GM11168 (cell line): ENCODE results near the gene TIAL1.
"Not testable (repeated sequence)": the region's sequence is repeated elsewhere in the genome, so short reads cannot be mapped to it uniquely, and the experiment has no call there.

Experiments used
- in situ Hi-C: fragments of 300-500 bp; cut with MboI; formaldehyde crosslinking; loops from one replicate; pipeline ENCODE4 v1.12.0; 2022; ENCODE audit warnings: low sequenced_read_pairs; ENCODE audit not compliant: unreplicated experiment

TIAL1 gene

GRCh38 chr10:119616882-119617570, 20.3 kb upstream of the TIAL1 start:
- in situ Hi-C loops, result no loop called here

DNA sequence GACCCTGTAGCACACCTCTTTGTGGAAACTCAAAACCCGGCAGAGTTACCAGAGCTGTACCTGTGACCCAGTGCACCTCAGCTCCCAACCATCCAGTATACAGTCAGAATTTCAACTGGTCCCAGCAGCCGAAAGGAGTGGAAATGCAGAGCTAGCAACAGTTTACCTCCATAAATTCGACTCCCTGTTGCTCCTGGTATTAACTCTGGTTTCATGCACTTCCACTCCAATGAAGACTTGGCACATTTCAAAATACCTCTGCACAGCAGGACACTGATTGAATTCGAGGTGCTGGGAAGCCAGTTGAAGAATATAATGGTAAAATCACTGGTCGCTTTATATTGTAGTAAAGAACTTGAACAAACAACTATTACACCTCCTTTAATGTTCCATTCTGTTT, 17.9 kb upstream of the TIAL1 start:
- in situ Hi-C loops, result no loop called here

DNA sequence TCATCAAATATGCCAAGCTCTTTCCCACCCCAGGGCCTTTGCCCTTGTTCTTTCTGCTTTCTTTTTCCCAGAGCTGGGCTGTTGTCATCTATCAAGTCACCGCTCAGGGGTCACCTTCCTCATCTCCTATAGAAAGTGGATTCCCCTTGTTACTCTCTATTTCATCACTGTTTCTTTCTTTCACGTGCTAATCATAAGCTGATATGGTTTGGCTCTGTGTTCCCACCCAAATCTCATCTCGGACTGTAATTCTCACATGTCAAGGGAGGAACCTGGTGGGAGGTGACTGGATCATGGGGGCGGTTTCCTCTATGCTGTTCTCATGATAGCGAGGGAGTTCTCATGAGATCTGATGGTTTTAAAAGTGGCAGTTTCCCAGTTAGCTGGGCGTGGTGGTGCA, 17.0 kb upstream of the TIAL1 start:
- in situ Hi-C loops, result no loop called here

DNA sequence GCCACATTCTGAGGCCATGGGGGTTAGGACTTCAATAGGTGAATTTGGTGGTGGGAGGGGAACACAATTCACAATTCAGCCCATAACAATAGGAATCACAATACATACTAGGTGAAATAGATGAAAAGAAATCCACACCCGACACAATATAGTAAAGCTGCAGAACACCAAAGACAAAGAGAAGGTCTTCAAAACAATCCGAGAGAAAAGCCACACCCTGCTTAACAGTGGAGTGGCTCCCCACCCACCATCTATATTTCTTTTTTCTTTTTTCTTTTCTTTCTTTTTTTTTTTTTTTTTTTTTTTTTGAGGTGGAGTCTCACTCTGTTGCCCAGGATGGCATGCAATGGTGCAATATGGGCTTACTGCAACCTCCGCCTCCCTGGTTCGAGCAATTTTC, 14.7 kb upstream of the TIAL1 start:
- in situ Hi-C loops, result no loop called here

GRCh38 chr10:119609516-119609915, 12.8 kb upstream of the TIAL1 start:
- in situ Hi-C loops, result no loop called here

DNA sequence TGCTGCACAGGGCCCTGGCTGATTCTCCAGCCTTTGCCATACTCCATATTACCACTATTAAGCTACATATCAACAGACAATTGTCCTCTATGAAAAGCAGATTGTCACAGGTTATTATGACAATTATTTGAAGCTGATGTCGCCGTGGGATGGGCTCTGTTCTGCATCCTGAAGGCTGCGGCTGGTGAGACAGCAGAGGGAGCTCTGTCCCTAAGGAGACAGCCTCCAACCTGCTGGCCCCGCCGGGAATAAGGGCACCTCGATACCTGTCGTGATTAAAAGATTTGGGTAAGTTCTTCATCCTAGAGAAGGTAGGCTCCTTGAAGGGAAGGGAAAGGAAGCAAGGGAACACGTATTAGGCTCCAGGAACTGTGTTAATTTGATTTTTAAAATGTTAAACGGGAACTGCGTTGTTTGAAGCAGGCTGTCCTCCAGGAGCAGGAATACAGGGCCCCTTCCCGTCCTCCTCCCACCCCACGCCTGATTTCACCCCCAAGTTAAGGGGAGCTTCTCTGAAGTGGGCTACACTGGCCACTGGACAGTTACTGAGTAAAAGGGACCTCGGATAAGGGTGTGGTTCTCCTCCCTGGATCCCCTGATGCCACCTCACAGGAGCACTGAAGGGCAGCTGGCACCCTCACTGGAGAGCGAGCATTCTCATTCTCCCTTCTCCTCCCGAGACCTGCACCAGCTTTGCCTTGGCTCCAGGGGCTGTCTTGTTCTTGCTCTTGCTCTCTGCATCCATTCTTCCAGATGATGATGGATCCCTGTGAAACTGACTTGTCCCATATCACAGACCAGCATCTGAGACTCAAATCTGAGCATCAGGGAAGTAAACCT, 11.8 kb upstream of the TIAL1 start:
- in situ Hi-C loops, result no loop called here

GRCh38 chr10:119604468-119604867, 7.7 kb upstream of the TIAL1 start:
- in situ Hi-C loops, result no loop called here

DNA sequence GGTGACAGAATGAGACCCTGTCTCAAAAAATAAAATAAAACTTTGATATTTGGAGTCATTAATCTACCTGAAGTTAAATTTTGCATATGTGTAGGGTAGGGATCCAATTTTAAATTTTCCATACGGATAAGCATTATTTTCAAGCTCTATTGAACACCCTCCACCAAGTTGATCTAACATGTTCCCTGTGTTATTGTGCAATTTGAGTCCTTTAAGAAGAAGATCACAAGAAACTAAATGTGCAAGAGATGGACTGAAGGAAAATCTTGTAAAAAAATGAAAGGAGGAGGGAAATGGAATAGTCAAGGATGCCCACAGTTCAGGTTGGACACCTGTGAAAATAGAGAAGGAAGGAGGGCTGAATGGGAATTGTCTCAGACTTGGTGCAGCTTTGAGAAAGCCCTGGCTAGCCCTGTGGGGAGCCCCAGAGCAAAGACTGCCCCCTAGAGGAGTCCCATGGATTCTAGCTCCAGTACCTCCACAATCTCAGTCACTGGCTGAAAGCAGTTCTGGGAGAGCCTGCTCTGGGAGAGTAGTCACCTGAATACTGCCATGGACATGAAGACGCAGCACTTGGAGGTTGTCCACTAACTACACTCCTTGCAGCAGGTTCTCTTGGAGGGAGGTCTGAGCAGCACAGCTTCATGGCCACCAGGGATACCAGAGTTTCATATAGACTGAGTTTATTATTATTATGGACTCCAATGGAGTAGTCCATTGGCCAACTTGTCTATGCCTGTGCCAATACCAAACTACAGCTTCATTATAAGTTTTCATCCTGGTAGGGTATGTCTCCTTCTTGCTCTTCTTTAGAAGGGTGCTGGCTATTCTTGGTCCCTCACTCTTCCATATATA, 5.7 kb upstream of the TIAL1 start:
- in situ Hi-C loops, result no loop called here

DNA sequence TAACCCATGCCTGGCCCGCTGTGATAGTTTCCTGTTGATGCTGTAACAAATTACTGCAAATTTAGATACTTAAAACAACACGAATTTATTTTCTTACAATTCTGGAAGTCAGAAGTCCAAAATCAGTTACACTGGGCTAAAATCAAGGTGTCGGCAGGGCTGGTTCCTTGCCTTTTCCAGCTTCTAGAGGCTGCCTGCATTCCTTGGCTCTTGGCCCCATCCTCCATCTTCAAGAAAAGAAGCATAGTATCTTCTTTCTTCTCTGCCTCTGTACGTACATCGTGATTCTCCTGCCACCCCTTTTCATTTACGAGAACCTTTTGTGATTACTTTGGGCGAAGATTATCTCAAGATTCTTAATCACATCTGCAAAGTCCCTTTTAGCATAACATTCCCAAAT, 1.6 kb upstream of the TIAL1 start:
- in situ Hi-C loops, result no loop called here

GRCh38 chr10:119597405-119598186, 832 bp upstream of the TIAL1 start:
- in situ Hi-C loops, result no loop called here

- in situ Hi-C loops, result no loop called here
Observed at GRCh38 chr10:119595676-119596515, 868 bp downstream of the TIAL1 start.

GRCh38 chr10:119595134-119595675, 1.6 kb downstream of the TIAL1 start:
- in situ Hi-C loops, result no loop called here

- in situ Hi-C loops, result no loop called here
Observed at GRCh38 chr10:119588071-119588470, 8.7 kb downstream of the TIAL1 start.

DNA sequence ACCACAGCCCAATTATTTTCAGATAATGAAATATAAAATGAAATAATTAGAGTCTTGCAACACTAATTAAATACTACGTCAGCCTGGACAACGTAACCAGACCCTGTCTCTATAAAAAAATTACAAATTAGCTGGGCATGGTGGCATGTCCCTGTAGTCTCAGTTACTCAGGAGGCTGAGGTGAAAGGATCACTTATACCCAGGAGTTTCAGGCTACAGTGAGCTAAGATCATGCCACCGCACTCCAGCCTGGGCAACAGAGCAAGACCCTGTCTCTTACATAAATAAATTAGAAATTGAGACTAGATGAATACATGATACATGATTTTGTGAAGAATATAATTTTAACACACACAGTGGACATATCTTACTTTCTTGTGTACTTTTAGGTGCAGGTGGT, 18.4 kb downstream of the TIAL1 start:
- in situ Hi-C loops, result no loop called here

- in situ Hi-C loops, result no loop called here
Observed at GRCh38 chr10:119575991-119576390, 20.8 kb downstream of the TIAL1 start.

- in situ Hi-C loops, result no loop called here
Observed at GRCh38 chr10:119575506-119575905, 21.3 kb downstream of the TIAL1 start.

GRCh38 chr10:119567978-119568377, 28.8 kb downstream of the TIAL1 start:
- in situ Hi-C loops, result no loop called here

DNA sequence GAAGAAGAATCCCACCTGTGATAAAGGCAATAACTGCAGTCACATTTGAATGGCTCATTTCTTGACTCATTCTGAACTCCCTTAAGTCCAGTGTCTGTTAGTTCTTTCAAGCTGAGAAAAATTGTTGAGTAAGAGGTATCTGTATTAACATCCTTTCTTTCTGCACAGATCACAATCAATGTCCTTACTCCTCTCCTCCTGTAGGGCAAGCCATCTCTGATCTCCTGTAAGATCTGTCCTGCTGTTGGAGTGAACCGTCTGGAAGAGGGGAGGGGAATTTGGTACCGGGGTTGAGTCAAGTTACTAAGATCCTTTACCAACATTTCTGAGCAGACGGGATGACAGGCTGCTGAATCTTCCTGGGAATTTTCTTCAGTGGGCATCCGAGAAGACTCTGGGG, 34.7 kb downstream of the TIAL1 start:
- in situ Hi-C loops, result no loop called here

- in situ Hi-C loops, result not testable (repeated sequence)
Observed at GRCh38 chr10:119559511-119559910, 37.3 kb downstream of the TIAL1 start.
